HFFc6 (cell line): ENCODE results near the gene CACNB1. TPM values are rescaled to one million over a fixed set of nuclear protein-coding genes. Genes with fewer than 3 reads are reported as not detected.

ENCODE experiments used
- DNase-seq: peaks from one replicate; pipeline ENCODE4 v3.0.0-alpha.2; 2018
- H3K27ac Mint-ChIP-seq: 2 replicates; pipeline ENCODE4 v1.8.0; 2020; ENCODE audit warnings: mild to moderate bottlenecking, mixed read lengths
- H3K27me3 Mint-ChIP-seq: 2 replicates; pipeline ENCODE4 v1.8.0; 2021; ENCODE audit warnings: mild to moderate bottlenecking, moderate library complexity, mixed read lengths; ENCODE audit not compliant: insufficient read depth
- H3K36me3 Mint-ChIP-seq: 2 replicates; pipeline ENCODE4 v1.8.0; 2021; ENCODE audit warnings: low read depth, mixed read lengths
- H3K4me1 Mint-ChIP-seq: 2 replicates; pipeline ENCODE4 v1.8.0; 2020; ENCODE audit warnings: low read depth, mixed read lengths
- H3K4me3 Mint-ChIP-seq: 2 replicates; pipeline ENCODE4 v1.8.0; 2020; ENCODE audit warnings: mild to moderate bottlenecking, moderate library complexity, mixed read lengths
- H3K9me3 Mint-ChIP-seq: 2 replicates; pipeline ENCODE4 v1.8.0; 2020; ENCODE audit warnings: mild to moderate bottlenecking, mixed read lengths
- CTCF ChIP-seq: fragments of 200-600 bp; sonication (generic); IDR thresholded peaks from 2 replicates; pipeline ENCODE4 v1.5.0; 2021; ENCODE audit warnings: antibody characterized with exemption, mild to moderate bottlenecking
- total RNA-seq, 6 experiments: library from RNA; stranded (reverse); fragmentation: NEBNext Ultra II Directional; extraction: Animal tissue kit (Norgen Biotek cat#: 25700); gene quantifications; 2 replicates in 1 of 6; 3 replicates in 5 of 6; pipeline ENCODE4 v1.2.3, GENCODE V29; 2021

Gene CACNB1
- total RNA-seq, 6 experiments from 2014 or later, result 5.1 to 7.0 (median 6.1) TPM

GRCh38 chr17:39223907-39224777 lies 26.7 kb upstream of the CACNB1 start:
- no peaks in the 10 kb centered on the region; the same call in 1 of the 2 replicates for H3K9me3 Mint-ChIP-seq
- TF ChIP-seq CTCF, result no peak
- H3K36me3 Mint-ChIP-seq, result no peaks in the 10 kb centered on the region
- peaks cover 31% of the 10 kb centered on the region for H3K27me3 Mint-ChIP-seq
- no peak for DNase-seq
- peaks cover 7% of the 10 kb centered on the region for H3K4me1 Mint-ChIP-seq
- H3K27ac Mint-ChIP-seq, result no peak overlapping the region
- H3K4me3 Mint-ChIP-seq, result no peak overlapping the region

- no peak for DNase-seq
- Mint-ChIP-seq H3K27me3 (peaks cover 31% of the 10 kb centered on the region), H3K9me3 (no peaks in the 10 kb centered on the region; the same call in 1 of the 2 replicates), H3K27ac (no peak overlapping the region), H3K4me1 (peaks cover 4% of the 10 kb centered on the region; the same call in 1 of the 2 replicates), H3K36me3 (no peaks in the 10 kb centered on the region), H3K4me3 (no peak overlapping the region)
- TF ChIP-seq CTCF, result no peak
Observed at GRCh38 chr17:39222866-39223834, 25.7 kb upstream of the CACNB1 start.

GRCh38 chr17:39222151-39222550 lies 24.7 kb upstream of the CACNB1 start:
- Mint-ChIP-seq H3K36me3 (no peaks in the 10 kb centered on the region), H3K9me3 (no peaks in the 10 kb centered on the region; the same call in 1 of the 2 replicates), H3K4me1 (peaks cover 4% of the 10 kb centered on the region; the same call in 1 of the 2 replicates), H3K27me3 (peaks cover 35% of the 10 kb centered on the region), H3K4me3 (no peak overlapping the region), H3K27ac (no peak overlapping the region)
- no peak for DNase-seq
- no peak for TF ChIP-seq CTCF

- H3K36me3 Mint-ChIP-seq, result no peaks in the 10 kb centered on the region
- no peak overlapping the region for H3K27ac Mint-ChIP-seq
- H3K4me1 Mint-ChIP-seq, result peaks cover 4% of the 10 kb centered on the region; the same call in 1 of the 2 replicates
- no peak for DNase-seq
- no peak overlapping the region for H3K4me3 Mint-ChIP-seq
- H3K9me3 Mint-ChIP-seq, result no peaks in the 10 kb centered on the region; the same call in 1 of the 2 replicates
- no peak for TF ChIP-seq CTCF
- peaks cover 37% of the 10 kb centered on the region for H3K27me3 Mint-ChIP-seq
Observed at GRCh38 chr17:39221572-39221971, 24.1 kb upstream of the CACNB1 start.

GRCh38 chr17:39219647-39220154 lies 22.2 kb upstream of the CACNB1 start:
- no peak overlapping the region for H3K4me3 Mint-ChIP-seq
- H3K9me3 Mint-ChIP-seq, result no peaks in the 10 kb centered on the region
- no peak overlapping the region for H3K27ac Mint-ChIP-seq
- no peak for DNase-seq
- H3K4me1 Mint-ChIP-seq, result no peaks in the 10 kb centered on the region
- H3K27me3 Mint-ChIP-seq, result peaks cover 33% of the 10 kb centered on the region
- no peak for TF ChIP-seq CTCF
- no peaks in the 10 kb centered on the region for H3K36me3 Mint-ChIP-seq
